Measurements from ENCODE around the gene FAT2.

The FAT2 gene

DNA sequence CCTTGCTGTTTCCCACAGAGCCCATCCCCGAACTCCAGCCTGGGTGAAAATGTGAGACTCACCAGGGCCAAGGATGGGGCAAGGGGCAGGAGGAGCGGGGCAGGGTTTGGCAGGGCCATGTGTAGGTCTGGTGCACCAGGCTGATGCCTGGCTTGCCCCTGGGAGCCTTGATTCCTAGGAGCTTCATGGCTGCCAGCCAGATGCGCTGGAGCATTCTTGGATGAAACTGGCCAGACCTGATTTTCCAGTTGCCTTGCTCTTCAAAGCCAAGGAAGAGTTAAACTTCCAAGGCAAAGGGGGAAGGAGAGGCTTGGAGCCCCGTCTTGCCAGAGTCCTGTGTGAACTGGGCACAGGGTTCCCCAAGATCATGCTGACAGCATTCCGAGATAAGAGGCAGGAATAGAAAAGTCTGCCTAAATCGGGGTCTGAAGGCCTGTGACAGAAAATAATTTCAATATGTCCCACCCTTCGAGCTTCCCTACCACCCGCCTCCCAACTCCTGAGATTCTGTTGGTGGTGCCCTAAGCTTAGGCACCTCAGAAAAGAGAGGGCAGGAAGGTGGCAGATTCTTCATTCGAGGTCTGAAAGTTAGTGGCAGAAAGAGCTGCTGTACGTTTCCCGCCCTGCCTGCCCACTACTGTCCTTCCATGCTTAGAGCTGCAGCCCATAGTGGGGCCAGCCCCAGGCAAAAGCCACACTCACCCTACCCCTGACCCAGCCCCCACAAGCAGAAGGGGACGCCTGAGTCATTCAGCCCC lies 20.4 kb downstream of the FAT2 start:
- Histone ChIP-seq H3K4me3 (replicated peaks; ENCODE audit: insufficient read depth, low read length) (no peak overlapping the region), H3K27ac (replicated peaks) (no peak overlapping the region), H3K27me3 (ENCODE audit: insufficient read depth, poor library complexity, severe bottlenecking) (no peaks in the 10 kb centered on the region)
- DNase-seq (ENCODE audit: low read depth in 1 of 2, low spot score in 1 of 2): no peak
- TF ChIP-seq POLR2AphosphoS5 (IDR thresholded peaks at IDR 0.05; ENCODE audit: low read depth) (no peak), GABPA (IDR thresholded peaks at IDR 0.05; ENCODE audit: low read depth) (no peak), SPI1 (IDR thresholded peaks at IDR 0.05; ENCODE audit: borderline replicate concordance, low read depth) (no peak), REST (IDR thresholded peaks at IDR 0.05; ENCODE audit: insufficient replicate concordance, low read depth) (no peak)
- TF ChIP-seq, protein P1, sequence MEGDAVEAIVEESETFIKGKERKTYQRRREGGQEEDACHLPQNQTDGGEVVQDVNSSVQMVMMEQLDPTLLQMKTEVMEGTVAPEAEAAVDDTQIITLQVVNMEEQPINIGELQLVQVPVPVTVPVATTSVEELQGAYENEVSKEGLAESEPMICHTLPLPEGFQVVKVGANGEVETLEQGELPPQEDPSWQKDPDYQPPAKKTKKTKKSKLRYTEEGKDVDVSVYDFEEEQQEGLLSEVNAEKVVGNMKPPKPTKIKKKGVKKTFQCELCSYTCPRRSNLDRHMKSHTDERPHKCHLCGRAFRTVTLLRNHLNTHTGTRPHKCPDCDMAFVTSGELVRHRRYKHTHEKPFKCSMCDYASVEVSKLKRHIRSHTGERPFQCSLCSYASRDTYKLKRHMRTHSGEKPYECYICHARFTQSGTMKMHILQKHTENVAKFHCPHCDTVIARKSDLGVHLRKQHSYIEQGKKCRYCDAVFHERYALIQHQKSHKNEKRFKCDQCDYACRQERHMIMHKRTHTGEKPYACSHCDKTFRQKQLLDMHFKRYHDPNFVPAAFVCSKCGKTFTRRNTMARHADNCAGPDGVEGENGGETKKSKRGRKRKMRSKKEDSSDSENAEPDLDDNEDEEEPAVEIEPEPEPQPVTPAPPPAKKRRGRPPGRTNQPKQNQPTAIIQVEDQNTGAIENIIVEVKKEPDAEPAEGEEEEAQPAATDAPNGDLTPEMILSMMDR (IDR thresholded peaks at IDR 0.05; ENCODE audit: insufficient read depth, low read length): no peak

- no peak for DNase-seq (ENCODE audit: low read depth in 1 of 2, low spot score in 1 of 2)
- no peak overlapping the region for H3K27ac ChIP-seq (replicated peaks)
- H3K27me3 ChIP-seq (ENCODE audit: insufficient read depth, poor library complexity, severe bottlenecking): no peaks in the 10 kb centered on the region
- H3K4me3 ChIP-seq (replicated peaks; ENCODE audit: insufficient read depth, low read length): no peak overlapping the region
- no peak for TF ChIP-seq POLR2AphosphoS5 (IDR thresholded peaks at IDR 0.05; ENCODE audit: low read depth)
- TF ChIP-seq, protein P1 (IDR thresholded peaks at IDR 0.05; ENCODE audit: insufficient read depth, low read length): no peak
- no peak for TF ChIP-seq SPI1 (IDR thresholded peaks at IDR 0.05; ENCODE audit: borderline replicate concordance, low read depth)
- no peak for TF ChIP-seq GABPA (IDR thresholded peaks at IDR 0.05; ENCODE audit: low read depth)
- no peak for TF ChIP-seq REST (IDR thresholded peaks at IDR 0.05; ENCODE audit: insufficient replicate concordance, low read depth)
Observed at GRCh38 chr5:151570058-151570457, 21.1 kb downstream of the FAT2 start.

DNA sequence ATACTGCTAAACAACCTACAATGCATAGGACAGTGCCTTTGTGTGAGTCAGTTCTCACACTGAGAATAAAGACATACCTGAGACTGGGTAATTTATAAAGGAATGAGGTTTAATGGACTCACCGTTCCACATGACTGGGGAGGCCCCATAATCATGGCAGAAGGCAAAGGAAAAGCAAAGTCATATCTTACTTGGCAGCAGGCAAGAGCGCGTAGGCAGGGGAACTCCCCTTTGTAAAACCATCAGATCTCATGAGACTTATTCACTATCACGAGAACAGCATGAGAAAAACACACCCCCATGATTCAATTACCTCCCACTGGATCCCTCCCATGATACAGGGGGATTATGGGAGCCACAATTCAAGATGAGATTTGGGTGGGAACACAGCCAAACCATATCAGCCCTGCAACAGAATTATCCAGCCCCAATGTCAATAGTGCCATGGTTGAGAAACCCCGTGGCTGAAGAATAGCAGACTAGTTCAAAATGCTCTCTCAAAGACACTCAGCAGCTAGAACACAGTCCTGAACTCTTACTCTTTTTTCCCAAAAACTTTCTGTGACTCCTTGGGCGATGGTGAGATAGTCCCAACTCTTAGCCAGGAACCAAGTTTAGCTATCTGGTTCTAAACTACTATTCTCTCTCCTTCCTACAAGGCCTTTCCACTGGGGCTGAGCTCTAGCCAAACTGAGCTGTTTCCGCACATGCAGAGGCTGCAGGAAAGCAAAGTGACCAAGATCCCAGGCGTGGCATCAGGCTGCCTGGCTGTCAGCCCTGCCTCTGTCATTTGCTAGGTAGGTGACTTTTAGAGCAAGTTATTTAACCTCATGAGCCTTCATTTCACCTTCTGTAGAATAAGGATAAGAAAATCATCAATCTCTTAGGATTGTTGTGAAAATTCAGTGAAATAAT lies 21.7 kb downstream of the FAT2 start:
- no peak overlapping the region for H3K27ac ChIP-seq (replicated peaks)
- no peak for DNase-seq (ENCODE audit: low read depth in 1 of 2, low spot score in 1 of 2)
- TF ChIP-seq GABPA (IDR thresholded peaks at IDR 0.05; ENCODE audit: low read depth) (no peak), REST (IDR thresholded peaks at IDR 0.05; ENCODE audit: insufficient replicate concordance, low read depth) (no peak), POLR2AphosphoS5 (IDR thresholded peaks at IDR 0.05; ENCODE audit: low read depth) (no peak), SPI1 (IDR thresholded peaks at IDR 0.05; ENCODE audit: borderline replicate concordance, low read depth) (no peak)
- TF ChIP-seq, protein P1 (IDR thresholded peaks at IDR 0.05; ENCODE audit: insufficient read depth, low read length): no peak
- H3K27me3 ChIP-seq (ENCODE audit: insufficient read depth, poor library complexity, severe bottlenecking): no peaks in the 10 kb centered on the region
- no peak overlapping the region for H3K4me3 ChIP-seq (replicated peaks; ENCODE audit: insufficient read depth, low read length)
